Astrocyte (in vitro differentiated cells and primary cell): ENCODE results near the gene ALDH3B2.
"Not testable (repeated sequence)": the region's sequence is repeated elsewhere in the genome, so short reads cannot be mapped to it uniquely, and the experiment has no call there.

Experiments
- EZH2 ChIP-seq: IDR thresholded peaks from 2 replicates; pipeline ENCODE4 v1.6.1; 2012; ENCODE audit warnings: mild to moderate bottlenecking, low read length, inconsistent platforms; ENCODE audit not compliant: insufficient read depth
- TF ChIP-seq, protein P1 (sequence below): IDR thresholded peaks from 2 replicates; pipeline ENCODE4 v1.5.1; 2011; ENCODE audit warnings: low read depth, mild to moderate bottlenecking, inconsistent platforms, low read length, moderate library complexity; ENCODE audit not compliant: insufficient read depth

DNA sequence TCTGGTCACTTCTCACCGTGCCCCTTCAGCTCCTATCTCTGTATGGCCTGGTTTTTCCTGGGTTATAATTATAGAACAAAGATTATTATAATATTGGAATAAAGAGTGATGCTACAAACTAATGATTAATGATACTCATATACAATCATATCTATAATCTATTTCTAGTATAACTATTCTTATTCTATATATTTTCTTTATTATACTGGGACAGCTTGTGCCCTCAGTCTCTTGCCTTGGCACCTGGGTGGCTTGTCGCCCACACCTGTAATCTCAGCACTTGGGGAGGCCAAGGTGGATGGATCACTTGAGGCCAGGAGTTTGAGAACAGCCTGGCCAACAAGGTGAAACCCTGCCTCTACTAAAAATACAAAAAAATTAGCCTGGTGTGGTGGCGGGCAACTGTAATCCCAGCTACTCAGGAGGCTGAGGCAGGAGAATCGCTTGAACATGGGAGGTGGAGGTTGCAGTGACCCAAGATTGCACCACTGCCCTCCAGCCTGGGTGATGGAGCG, 14.7 kb downstream of the ALDH3B2 start:
- TF ChIP-seq, protein P1, sequence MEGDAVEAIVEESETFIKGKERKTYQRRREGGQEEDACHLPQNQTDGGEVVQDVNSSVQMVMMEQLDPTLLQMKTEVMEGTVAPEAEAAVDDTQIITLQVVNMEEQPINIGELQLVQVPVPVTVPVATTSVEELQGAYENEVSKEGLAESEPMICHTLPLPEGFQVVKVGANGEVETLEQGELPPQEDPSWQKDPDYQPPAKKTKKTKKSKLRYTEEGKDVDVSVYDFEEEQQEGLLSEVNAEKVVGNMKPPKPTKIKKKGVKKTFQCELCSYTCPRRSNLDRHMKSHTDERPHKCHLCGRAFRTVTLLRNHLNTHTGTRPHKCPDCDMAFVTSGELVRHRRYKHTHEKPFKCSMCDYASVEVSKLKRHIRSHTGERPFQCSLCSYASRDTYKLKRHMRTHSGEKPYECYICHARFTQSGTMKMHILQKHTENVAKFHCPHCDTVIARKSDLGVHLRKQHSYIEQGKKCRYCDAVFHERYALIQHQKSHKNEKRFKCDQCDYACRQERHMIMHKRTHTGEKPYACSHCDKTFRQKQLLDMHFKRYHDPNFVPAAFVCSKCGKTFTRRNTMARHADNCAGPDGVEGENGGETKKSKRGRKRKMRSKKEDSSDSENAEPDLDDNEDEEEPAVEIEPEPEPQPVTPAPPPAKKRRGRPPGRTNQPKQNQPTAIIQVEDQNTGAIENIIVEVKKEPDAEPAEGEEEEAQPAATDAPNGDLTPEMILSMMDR: not testable (repeated sequence)
- TF ChIP-seq EZH2: not testable (repeated sequence)
